ENCODE data around the gene CCNL2.
"Not testable (repeated sequence)": the region's sequence is repeated elsewhere in the genome, so short reads cannot be mapped to it uniquely, and the experiment has no call there.

DNA sequence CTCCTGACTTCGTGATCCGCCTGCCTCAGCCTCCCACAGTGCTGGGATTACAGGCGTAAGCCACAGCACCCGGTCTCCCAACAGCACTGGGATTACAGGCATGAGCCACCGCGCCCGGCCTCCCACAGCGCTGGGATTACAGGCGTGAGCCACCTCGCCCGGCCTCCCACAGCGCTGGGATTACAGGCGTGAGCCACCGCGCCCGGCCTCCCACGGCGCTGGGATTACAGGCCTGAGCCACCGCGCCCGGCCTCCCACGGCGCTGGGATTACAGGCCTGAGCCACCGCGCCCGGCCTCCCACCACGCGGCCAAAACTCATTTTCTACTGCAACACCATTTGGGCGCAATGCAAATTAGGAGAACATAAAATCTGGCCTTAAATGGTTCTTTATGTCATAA is 13.8 kb downstream of the CCNL2 start:
- not testable (repeated sequence) for TF ChIP-seq EZH2 (IDR thresholded peaks at IDR 0.05; ENCODE audit: borderline replicate concordance, insufficient read depth, low read depth, low read length, poor library complexity, severe bottlenecking); CTCF (IDR thresholded peaks at IDR 0.05)
